GM12878 (cell line): ENCODE measurements around the gene TCF7L2. TPM values are rescaled to one million over a fixed set of nuclear protein-coding genes. Genes with fewer than 3 reads are reported as not detected.

ENCODE experiments used
- ATAC-seq: fragments of 200-7000 bp; cut with Tn5 transposase; 3 replicates; pipeline ENCODE4 v1.9.1; 2020; ENCODE audit warnings: mild to moderate bottlenecking, moderate library complexity
- BruUV-seq: library from RNA; stranded (reverse); fragments of 400-500 nt; replicated peaks from 2 replicates; lab custom pipeline; 2021; lab: Mats Ljungman, UMichigan
- CTCF ChIA-PET: fragments of 300-600 bp; sonication (Branson Sonifier 250); formaldehyde crosslinking; extraction: SDS; loops from one replicate; lab custom pipeline; 2021; ENCODE audit warnings: inconsistent platforms; lab: Yijun Ruan, JAX
- POLR2A ChIA-PET: fragments of 350-600 bp; formaldehyde crosslinking; extraction: SDS; loops from one replicate; lab custom pipeline; 2021; ENCODE audit warnings: inconsistent platforms; lab: Charles Lee
- RAD21 ChIA-PET: fragments of 300-600 bp; sonication (Branson Sonifier 250); formaldehyde crosslinking; loops from one replicate; lab custom pipeline; 2023; ENCODE audit warnings: antibody characterized with exemption; ENCODE audit not compliant: unreplicated experiment; lab: Charles Lee
- SMC1A ChIA-PET: fragments of 300-600 bp; sonication (Branson Sonifier 250); formaldehyde crosslinking; loops from one replicate; lab custom pipeline; 2023; ENCODE audit not compliant: unreplicated experiment, uncharacterized antibody; lab: Charles Lee
- DNase-seq: peaks from one replicate; pipeline ENCODE4 v3.0.0-alpha.2; 2011; ENCODE audit warnings: low read depth, low spot score
- FAIRE-seq: peaks from 3 replicates; lab custom pipeline; 2011; peaks lifted over from hg19 to GRCh38; lab: Jason Lieb, UNC
- H2AFZ ChIP-seq: 2 replicates; pipeline ENCODE4 v1.6.0; 2011; ENCODE audit warnings: low read depth, low read length, control low read depth; ENCODE audit not compliant: control insufficient read depth
- H3K27ac ChIP-seq: 2 replicates; pipeline ENCODE4 v1.5.1; 2011; ENCODE audit warnings: control low read depth; ENCODE audit not compliant: control insufficient read depth, insufficient read depth
- H3K27me3 ChIP-seq, 2 experiments: replicated peaks in 1 of 2; 2 replicates each; pipeline versions ENCODE4 v1.6.0 to v1.6.1; 2011; ENCODE audit warnings: low read length in 1 of 2; ENCODE audit not compliant: control insufficient read depth in 2 of 2, insufficient read depth in 2 of 2
- H3K36me3 ChIP-seq, 2 experiments: 2 replicates each; pipeline ENCODE4 v1.5.1; 2011; ENCODE audit warnings: low read length in 1 of 2; ENCODE audit not compliant: control insufficient read depth in 2 of 2, insufficient read depth in 2 of 2
- H3K4me1 ChIP-seq: 2 replicates; pipeline ENCODE4 v1.6.1; 2011; ENCODE audit warnings: mild to moderate bottlenecking, low read length, moderate library complexity, mixed read lengths; ENCODE audit not compliant: control insufficient read depth, insufficient read depth
- H3K4me2 ChIP-seq: 2 replicates; pipeline ENCODE4 v1.6.0; 2011; ENCODE audit warnings: control low read depth; ENCODE audit not compliant: control insufficient read depth, insufficient read depth
- H3K4me3 ChIP-seq: fragments of 200-600 bp; sonication (generic); 2 replicates; pipeline ENCODE4 v1.5.1; 2016
- H3K79me2 ChIP-seq: 2 replicates; pipeline ENCODE4 v1.6.0; 2011; ENCODE audit warnings: low read length; ENCODE audit not compliant: control insufficient read depth, insufficient read depth
- H3K9ac ChIP-seq: 2 replicates; pipeline ENCODE4 v1.8.0; 2011; ENCODE audit warnings: low read length, control low read depth, mixed read lengths; ENCODE audit not compliant: control insufficient read depth, insufficient read depth
- H3K9me3 ChIP-seq: replicated peaks from 3 replicates; pipeline ENCODE4 v1.5.1; 2011; ENCODE audit warnings: mild to moderate bottlenecking, low read length; ENCODE audit not compliant: control insufficient read depth, insufficient read depth
- H4K20me1 ChIP-seq: 2 replicates; pipeline ENCODE4 v1.6.0; 2011; ENCODE audit not compliant: control insufficient read depth, insufficient read depth
- CBX5 ChIP-seq: sonication (generic); IDR thresholded peaks from 2 replicates; pipeline ENCODE4 v1.6.1; 2016; ENCODE audit warnings: low read depth, moderate library complexity, mild to moderate bottlenecking, inconsistent platforms
- CHD2 ChIP-seq: IDR thresholded peaks from 2 replicates; pipeline ENCODE4 v1.6.1; 2011; ENCODE audit warnings: low read depth, low read length, improper control_type of control experiment, borderline replicate concordance
- ETV6 ChIP-seq, 2 experiments: fragments of 450-650 bp in 1 of 2; IDR thresholded peaks in 1 of 2; conservative IDR thresholded peaks in 1 of 2; 2 replicates each; pipeline ENCODE4 v1.6.1; 2014; ENCODE audit warnings: antibody characterized with exemption in 1 of 2, borderline replicate concordance in 1 of 2, low read depth in 1 of 2, mild to moderate bottlenecking in 1 of 2, moderate library complexity in 1 of 2
- FOXK2 ChIP-seq: fragments of 450-650 bp; IDR thresholded peaks from 2 replicates; pipeline ENCODE4 v1.6.1; 2017; ENCODE audit warnings: mild to moderate bottlenecking, moderate library complexity
- IRF5 ChIP-seq: fragments of 450-650 bp; IDR thresholded peaks from 2 replicates; pipeline ENCODE4 v1.6.1; 2017; ENCODE audit warnings: borderline replicate concordance
- MAX ChIP-seq: IDR thresholded peaks from 2 replicates; pipeline ENCODE4 v1.6.1; 2012; ENCODE audit warnings: low read depth, low read length, improper control_type of control experiment
- MTA2 ChIP-seq: fragments of 450-650 bp; IDR thresholded peaks from 2 replicates; pipeline ENCODE4 v1.6.1; 2016; ENCODE audit warnings: low read depth, mild to moderate bottlenecking, moderate library complexity
- MXI1 ChIP-seq: fragments of 150-350 bp; IDR thresholded peaks from 2 replicates; pipeline ENCODE4 v1.6.1; 2011; ENCODE audit warnings: low read depth, mild to moderate bottlenecking, inconsistent platforms, low read length, improper control_type of control experiment
- MYB ChIP-seq: fragments of 150-350 bp; IDR thresholded peaks from 2 replicates; pipeline ENCODE4 v1.6.1; 2014; ENCODE audit warnings: mild to moderate bottlenecking, low read depth, low read length, borderline replicate concordance
- NFYA ChIP-seq: IDR thresholded peaks from 2 replicates; pipeline ENCODE4 v1.6.1; 2011; ENCODE audit warnings: low read depth, mild to moderate bottlenecking, low read length, improper control_type of control experiment, borderline replicate concordance
- NFYB ChIP-seq: IDR thresholded peaks from 2 replicates; pipeline ENCODE4 v1.6.1; 2011; ENCODE audit warnings: low read depth, mild to moderate bottlenecking, low read length, improper control_type of control experiment, moderate library complexity; ENCODE audit not compliant: insufficient read depth
- PML ChIP-seq: IDR thresholded peaks from 2 replicates; pipeline ENCODE4 v1.6.1; 2012; ENCODE audit warnings: low read length, inconsistent platforms
- RBBP5 ChIP-seq: fragments of 200-600 bp; sonication (generic); conservative IDR thresholded peaks from 2 replicates; pipeline ENCODE4 v1.6.1; 2016
- SMC3 ChIP-seq: IDR thresholded peaks from 2 replicates; pipeline ENCODE4 v1.6.1; 2011; ENCODE audit warnings: low read length, improper control_type of control experiment, borderline replicate concordance
- SP1 ChIP-seq: IDR thresholded peaks from one replicate; pipeline ENCODE4 v1.6.1; 2011; ENCODE audit warnings: low read depth, low read length
- SUZ12 ChIP-seq: fragments of 200-600 bp; sonication (generic); IDR thresholded peaks from one replicate; pipeline ENCODE4 v1.6.1; 2018; ENCODE audit warnings: antibody characterized with exemption, mild to moderate bottlenecking; ENCODE audit not compliant: unreplicated experiment
- TAF1 ChIP-seq: IDR thresholded peaks from 2 replicates; pipeline ENCODE4 v1.6.1; 2011; ENCODE audit warnings: mild to moderate bottlenecking, low read depth, low read length, borderline replicate concordance
- ZBTB33 ChIP-seq: fragments of 450-650 bp; IDR thresholded peaks from 2 replicates; pipeline ENCODE4 v1.6.1; 2017; ENCODE audit warnings: mild to moderate bottlenecking
- WGBS: methylation state at CpG from one replicate; pipeline ENCODE4 v1.1.6; 2016; ENCODE audit warnings: low lambda C conversion rate; ENCODE audit not compliant: insufficient replicate concordance, insufficient coverage; ENCODE audit errors: missing lambda C conversion rate; 5-methylcytosine and 5-hydroxymethylcytosine counted together
- in situ Hi-C: fragments of 300-500 bp; cut with MboI; formaldehyde crosslinking; loops from 9 replicates; pipeline ENCODE4 v1.14.3; 2018; ENCODE audit warnings: mixed read lengths
- intact Hi-C: fragments of 100-400 bp; cut with micrococcal nuclease; formaldehyde crosslinking; loops from one replicate; pipeline ENCODE4 v1.14.2; 2022; ENCODE audit not compliant: unreplicated experiment
- polyA plus RNA-seq, 11 experiments: library from polyadenylated mRNA; depleted of rRNA in 4 of 11; unstranded in 6 of 11; stranded (reverse) in 5 of 11; fragments of >200 nt; fragmentation: Nextera tagmentation in 4 of 11; fragmentation: Illumina TruSeq in 1 of 11; extraction: Ambion mirVana in 4 of 11; extraction: Trizol in 1 of 11; gene quantifications; 1 replicate in 1 of 11; 2 replicates in 10 of 11; pipeline versions ENCODE4 v1.2.1 to v1.2.3, GENCODE V29; 2011 to 2016; ENCODE audit warnings: inconsistent platforms in 2 of 11, missing spikeins in 2 of 11, low read depth in 1 of 11
- total RNA-seq, 4 experiments: library from RNA; depleted of rRNA in 3 of 4; stranded (reverse); fragments of >200 nt in 3 of 4; fragmentation: Illumina TruSeq in 1 of 4; extraction: Trizol in 1 of 4; gene quantifications; 2 replicates each; pipeline versions ENCODE4 v1.2.1 to v1.2.3, GENCODE V29; 2013 to 2021
- TF ChIP-seq, protein P1 (sequence below): IDR thresholded peaks from 2 replicates; pipeline ENCODE4 v1.6.1; 2012; ENCODE audit warnings: low read length, inconsistent platforms

TCF7L2 gene
- total and polyA plus RNA-seq, 10 of the 15 experiments (the other 5 are each of a cell fraction or from before 2014, with no cell fraction given) = 0.02 to 1.1 (median 0.35) TPM; not detected in 4

DNA sequence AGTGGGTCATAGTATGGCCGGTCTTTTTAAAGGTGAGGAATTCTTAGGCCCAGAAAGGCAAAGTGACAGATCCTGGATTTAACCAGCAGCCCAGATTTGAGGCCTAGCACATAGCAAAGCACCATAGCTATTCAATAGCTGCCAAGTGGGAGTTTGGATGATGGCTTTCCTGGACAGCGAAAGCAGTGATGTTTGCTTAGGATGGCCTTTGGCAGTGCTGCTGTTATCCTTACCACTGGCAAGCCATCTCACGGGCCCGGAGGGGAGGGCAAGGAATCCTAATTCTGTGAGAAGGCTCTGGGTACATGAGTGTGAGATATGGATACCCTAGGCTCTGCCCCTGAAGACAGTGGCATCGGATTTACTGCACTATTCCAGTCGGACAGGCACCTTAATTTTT is 50.4 kb downstream of the TCF7L2 start:
- SMC1A ChIA-PET = no interaction called here
- H3K79me2 ChIP-seq = no peaks in the 10 kb centered on the region

More for the DNA sequence above, 50.4 kb downstream of the TCF7L2 start:
- no peaks in the 10 kb centered on the region for H4K20me1 ChIP-seq
- ChIA-PET POLR2A (no interaction called here), CTCF (interaction anchor here (0.5 kb wide), 1 partner anchor 490 kb away, joined by 3 read pairs; no protein-coding TSS in a partner anchor), RAD21 (no interaction called here)
- no peak overlapping the region for H3K9ac ChIP-seq
- BruUV-seq = no TSS peak
- no peaks in the 10 kb centered on the region for H3K9me3 ChIP-seq
- no peaks in the 10 kb centered on the region for H3K4me1 ChIP-seq
- H3K27me3 ChIP-seq = peaks cover 0 to 2% of the 10 kb centered on the region in 2 experiments; a peak in 1 of 4 replicates
- no peak for FAIRE-seq
- intact Hi-C loops = no loop called here
- no peak overlapping the region for H2AFZ ChIP-seq
- H3K27ac ChIP-seq = no peak overlapping the region
- no peak for DNase-seq
- no peak for TF ChIP-seq ZBTB33
- TF ChIP-seq SMC3 = no peak
- TF ChIP-seq MAX = no peak
- TF ChIP-seq NFYA = no peak
- TF ChIP-seq RBBP5 = no peak
- TF ChIP-seq MXI1 = no peak
- no peak for TF ChIP-seq IRF5
- TF ChIP-seq TAF1 = no peak
- no peak for TF ChIP-seq MYB
- TF ChIP-seq, protein P1, sequence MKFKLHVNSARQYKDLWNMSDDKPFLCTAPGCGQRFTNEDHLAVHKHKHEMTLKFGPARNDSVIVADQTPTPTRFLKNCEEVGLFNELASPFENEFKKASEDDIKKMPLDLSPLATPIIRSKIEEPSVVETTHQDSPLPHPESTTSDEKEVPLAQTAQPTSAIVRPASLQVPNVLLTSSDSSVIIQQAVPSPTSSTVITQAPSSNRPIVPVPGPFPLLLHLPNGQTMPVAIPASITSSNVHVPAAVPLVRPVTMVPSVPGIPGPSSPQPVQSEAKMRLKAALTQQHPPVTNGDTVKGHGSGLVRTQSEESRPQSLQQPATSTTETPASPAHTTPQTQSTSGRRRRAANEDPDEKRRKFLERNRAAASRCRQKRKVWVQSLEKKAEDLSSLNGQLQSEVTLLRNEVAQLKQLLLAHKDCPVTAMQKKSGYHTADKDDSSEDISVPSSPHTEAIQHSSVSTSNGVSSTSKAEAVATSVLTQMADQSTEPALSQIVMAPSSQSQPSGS = no peak
- no peak for TF ChIP-seq ETV6 (conservative IDR thresholded peaks at IDR 0.05 in 1 of 2, IDR thresholded peaks at IDR 0.05 in 1 of 2; ENCODE audit: borderline replicate concordance in 1 of 2, low read depth in 1 of 2)
- no peak for TF ChIP-seq CHD2
- TF ChIP-seq SP1 = no peak
- no peak for TF ChIP-seq MTA2
- TF ChIP-seq FOXK2 = no peak
- TF ChIP-seq PML = no peak
- TF ChIP-seq CBX5 = no peak
- no peak for TF ChIP-seq NFYB
- no peak for TF ChIP-seq SUZ12
- TF ChIP-seq, all 136 proteins: peak for 0
- H3K4me3 ChIP-seq = no peak overlapping the region
- in situ Hi-C loops = no loop called here
- no peak for ATAC-seq
- no peak overlapping the region for H3K4me2 ChIP-seq
- no peaks in the 10 kb centered on the region for H3K36me3 ChIP-seq
- WGBS = 39% methylated on average over 6 of the region's 6 CpGs
